VCaP (cell line): Measurements from ENCODE around the gene HAGHL.

Experiments
- H3K27ac ChIP-seq: fragments of 450-650 bp; 2 replicates; pipeline ENCODE4 v1.5.1; 2017
- CTCF ChIP-seq: fragments of 450-650 bp; conservative IDR thresholded peaks from 2 replicates; pipeline ENCODE4 v1.5.1; 2017; ENCODE audit warnings: mild to moderate bottlenecking, moderate library complexity

Gene HAGHL

GRCh38 chr16:685967-686366 is 40.9 kb upstream of the HAGHL start:
- TF ChIP-seq CTCF, result peak; percentile 81
- H3K27ac ChIP-seq, result peak overlapping the region; percentile 91

- TF ChIP-seq CTCF, result no peak
- H3K27ac ChIP-seq, result peak overlapping the region; percentile 91
Measured at GRCh38 chr16:686459-687260, 40.2 kb upstream of the HAGHL start.

- H3K27ac ChIP-seq, result no peak overlapping the region
- no peak for TF ChIP-seq CTCF
Measured at GRCh38 chr16:687499-687898, 39.4 kb upstream of the HAGHL start.

- H3K27ac ChIP-seq, result peak overlapping the region; percentile 74
- no peak for TF ChIP-seq CTCF
Measured at GRCh38 chr16:689175-689897, 37.6 kb upstream of the HAGHL start.

- H3K27ac ChIP-seq, result peak overlapping the region; percentile 74; the same call in 1 of the 2 replicates
Measured at GRCh38 chr16:691242-691641, 35.7 kb upstream of the HAGHL start.

- no peak overlapping the region for H3K27ac ChIP-seq
- TF ChIP-seq CTCF, result no peak
Measured at GRCh38 chr16:692356-693108, 34.4 kb upstream of the HAGHL start.

- no peak overlapping the region for H3K27ac ChIP-seq
- no peak for TF ChIP-seq CTCF
Measured at GRCh38 chr16:693364-693763, 33.5 kb upstream of the HAGHL start.
